HFF-Myc (cell line): ENCODE data around the gene CST8.

Experiments used
- DNase-seq: peaks from one replicate; pipeline ENCODE4 v3.0.0-alpha.2; 2011; ENCODE audit warnings: low read depth; ENCODE audit errors: extremely low read depth
- H3K4me3 ChIP-seq: replicated peaks from 2 replicates; pipeline ENCODE4 v1.5.1; 2011; ENCODE audit warnings: low read depth, mild to moderate bottlenecking, control low read depth, low read length
- CTCF ChIP-seq: IDR thresholded peaks from 2 replicates; pipeline ENCODE4 v1.5.1; 2012; ENCODE audit warnings: mild to moderate bottlenecking, low read depth, low read length, control low read depth; ENCODE audit errors: missing control alignments

Gene CST8

GRCh38 chr20:23541330-23541729 is 50.4 kb downstream of the CST8 start:
- DNase-seq = no peak
- H3K4me3 ChIP-seq = no peak overlapping the region
- TF ChIP-seq CTCF = no peak

- H3K4me3 ChIP-seq = no peak overlapping the region
- no peak for TF ChIP-seq CTCF
- DNase-seq = no peak
These were observed 50.9 kb downstream of the CST8 start for GRCh38 chr20:23541776-23542175.

- DNase-seq = no peak
- no peak overlapping the region for H3K4me3 ChIP-seq
- no peak for TF ChIP-seq CTCF
These were observed 51.9 kb downstream of the CST8 start for GRCh38 chr20:23542801-23543200.

- no peak for DNase-seq
- no peak for TF ChIP-seq CTCF
- H3K4me3 ChIP-seq = no peak overlapping the region
These were observed 53.2 kb downstream of the CST8 start for GRCh38 chr20:23544133-23544532.
